MM.1S (cell line): ENCODE results near the gene TMEM179.

Experiments
- DNase-seq: peaks from one replicate; pipeline ENCODE4 v3.0.0-alpha.2; 2015
- H2AFZ ChIP-seq: fragments of 300-600 bp; sonication (generic); 2 replicates; pipeline ENCODE4 v1.6.0; 2016; ENCODE audit warnings: antibody characterized with exemption, low read length
- H3F3A ChIP-seq: fragments of 300-600 bp; sonication (generic); 2 replicates; pipeline ENCODE4 v1.6.1; 2016; ENCODE audit warnings: mild to moderate bottlenecking, antibody characterized with exemption, low read length, moderate library complexity, mixed read lengths; ENCODE audit not compliant: insufficient read depth
- H3K27ac ChIP-seq: fragments of 300-600 bp; sonication (generic); 2 replicates; pipeline ENCODE4 v1.5.1; 2016; ENCODE audit warnings: mild to moderate bottlenecking, low read length
- H3K27me3 ChIP-seq: fragments of 300-600 bp; sonication (generic); replicated peaks from 2 replicates; pipeline ENCODE4 v1.6.0; 2016; ENCODE audit warnings: low read length; ENCODE audit not compliant: insufficient read depth
- H3K36me3 ChIP-seq: fragments of 300-600 bp; sonication (generic); replicated peaks from 2 replicates; pipeline ENCODE4 v1.6.1; 2016; ENCODE audit warnings: mild to moderate bottlenecking, low read length, mixed read lengths; ENCODE audit not compliant: insufficient read depth
- H3K4me1 ChIP-seq: fragments of 300-600 bp; sonication (generic); 2 replicates; pipeline ENCODE4 v1.6.1; 2016; ENCODE audit warnings: low read length, mixed read lengths
- H3K4me2 ChIP-seq: fragments of 300-600 bp; sonication (generic); 2 replicates; pipeline ENCODE4 v1.6.0; 2016; ENCODE audit warnings: low read depth, low read length
- H3K4me3 ChIP-seq: fragments of 300-600 bp; sonication (generic); 2 replicates; pipeline ENCODE4 v1.5.1; 2016; ENCODE audit warnings: low read length, mixed read lengths
- H3K79me2 ChIP-seq: fragments of 300-600 bp; sonication (generic); 2 replicates; pipeline ENCODE4 v1.6.1; 2016; ENCODE audit warnings: mixed run types, low read length, mixed read lengths
- H3K9ac ChIP-seq: fragments of 300-600 bp; sonication (generic); 2 replicates; pipeline ENCODE4 v1.6.1; 2016; ENCODE audit warnings: low read length, mixed read lengths
- H3K9me2 ChIP-seq: fragments of 300-600 bp; sonication (generic); replicated peaks from 2 replicates; pipeline ENCODE4 v1.6.1; 2016; ENCODE audit warnings: mild to moderate bottlenecking, low read length, mixed read lengths; ENCODE audit not compliant: insufficient read depth
- H3K9me3 ChIP-seq: fragments of 300-600 bp; sonication (generic); replicated peaks from 2 replicates; pipeline ENCODE4 v1.6.1; 2016; ENCODE audit warnings: mild to moderate bottlenecking, low read length, mixed read lengths; ENCODE audit not compliant: insufficient read depth
- H4K20me1 ChIP-seq: fragments of 300-600 bp; sonication (generic); 2 replicates; pipeline ENCODE4 v1.6.1; 2016; ENCODE audit warnings: mild to moderate bottlenecking, low read length, moderate library complexity, mixed read lengths; ENCODE audit not compliant: insufficient read depth
- EZH2 ChIP-seq: fragments of 300-600 bp; sonication (generic); optimal IDR thresholded peaks from 2 replicates; pipeline ENCODE3; 2017; ENCODE audit warnings: low read depth, mild to moderate bottlenecking, antibody characterized with exemption, low read length, mixed read lengths
- EZH2phosphoT487 ChIP-seq: fragments of 300-600 bp; sonication (generic); IDR thresholded peaks from 2 replicates; pipeline ENCODE4 v1.6.1; 2018; ENCODE audit warnings: antibody characterized with exemption, low read length
- TF ChIP-seq, protein P1 (sequence below): fragments of 300-600 bp; sonication (generic); IDR thresholded peaks from 2 replicates; pipeline ENCODE4 v1.5.1; 2016; ENCODE audit warnings: antibody characterized with exemption, low read length, mixed read lengths

The TMEM179 gene

DNA sequence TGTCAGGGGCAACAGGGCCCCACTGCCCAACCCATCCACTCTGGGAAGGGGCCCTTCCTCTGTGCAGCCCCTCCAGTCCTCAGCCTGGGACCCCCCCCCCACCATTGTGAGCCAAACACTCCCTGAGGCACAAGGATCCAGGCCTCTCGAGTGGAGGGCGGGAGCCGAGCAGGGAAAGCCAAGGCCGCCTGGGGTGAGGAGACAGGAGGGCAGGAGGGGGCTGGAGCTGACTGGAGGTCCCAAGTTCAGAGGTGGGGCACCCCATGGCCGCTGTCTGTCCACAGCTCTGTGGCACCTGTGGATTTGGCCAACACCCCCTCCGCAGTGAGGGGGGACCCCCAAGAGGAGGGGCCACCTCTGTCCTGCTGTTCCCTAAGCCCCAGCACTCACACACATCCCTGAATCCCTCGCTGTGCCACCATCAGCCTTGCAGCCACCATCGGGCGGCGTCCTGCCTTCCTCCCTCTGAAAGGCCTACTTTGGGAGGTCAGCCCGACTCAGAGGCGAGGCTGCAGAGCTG is 50.4 kb downstream of the TMEM179 start:
- TF ChIP-seq EZH2 = no peak
- TF ChIP-seq, protein P1, sequence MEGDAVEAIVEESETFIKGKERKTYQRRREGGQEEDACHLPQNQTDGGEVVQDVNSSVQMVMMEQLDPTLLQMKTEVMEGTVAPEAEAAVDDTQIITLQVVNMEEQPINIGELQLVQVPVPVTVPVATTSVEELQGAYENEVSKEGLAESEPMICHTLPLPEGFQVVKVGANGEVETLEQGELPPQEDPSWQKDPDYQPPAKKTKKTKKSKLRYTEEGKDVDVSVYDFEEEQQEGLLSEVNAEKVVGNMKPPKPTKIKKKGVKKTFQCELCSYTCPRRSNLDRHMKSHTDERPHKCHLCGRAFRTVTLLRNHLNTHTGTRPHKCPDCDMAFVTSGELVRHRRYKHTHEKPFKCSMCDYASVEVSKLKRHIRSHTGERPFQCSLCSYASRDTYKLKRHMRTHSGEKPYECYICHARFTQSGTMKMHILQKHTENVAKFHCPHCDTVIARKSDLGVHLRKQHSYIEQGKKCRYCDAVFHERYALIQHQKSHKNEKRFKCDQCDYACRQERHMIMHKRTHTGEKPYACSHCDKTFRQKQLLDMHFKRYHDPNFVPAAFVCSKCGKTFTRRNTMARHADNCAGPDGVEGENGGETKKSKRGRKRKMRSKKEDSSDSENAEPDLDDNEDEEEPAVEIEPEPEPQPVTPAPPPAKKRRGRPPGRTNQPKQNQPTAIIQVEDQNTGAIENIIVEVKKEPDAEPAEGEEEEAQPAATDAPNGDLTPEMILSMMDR = no peak
- Histone ChIP-seq H3K27me3 (peaks cover 27% of the 10 kb centered on the region), H2AFZ (no peak overlapping the region), H3K36me3 (no peaks in the 10 kb centered on the region), H3K9me2 (no peaks in the 10 kb centered on the region), H3K4me3 (no peak overlapping the region), H3K79me2 (no peaks in the 10 kb centered on the region), H3K27ac (no peak overlapping the region), H3K9me3 (no peaks in the 10 kb centered on the region), H3K4me1 (no peaks in the 10 kb centered on the region), H3F3A (no peaks in the 10 kb centered on the region), H3K4me2 (no peak overlapping the region), H4K20me1 (no peaks in the 10 kb centered on the region), H3K9ac (no peak overlapping the region)
- DNase-seq = no peak

DNA sequence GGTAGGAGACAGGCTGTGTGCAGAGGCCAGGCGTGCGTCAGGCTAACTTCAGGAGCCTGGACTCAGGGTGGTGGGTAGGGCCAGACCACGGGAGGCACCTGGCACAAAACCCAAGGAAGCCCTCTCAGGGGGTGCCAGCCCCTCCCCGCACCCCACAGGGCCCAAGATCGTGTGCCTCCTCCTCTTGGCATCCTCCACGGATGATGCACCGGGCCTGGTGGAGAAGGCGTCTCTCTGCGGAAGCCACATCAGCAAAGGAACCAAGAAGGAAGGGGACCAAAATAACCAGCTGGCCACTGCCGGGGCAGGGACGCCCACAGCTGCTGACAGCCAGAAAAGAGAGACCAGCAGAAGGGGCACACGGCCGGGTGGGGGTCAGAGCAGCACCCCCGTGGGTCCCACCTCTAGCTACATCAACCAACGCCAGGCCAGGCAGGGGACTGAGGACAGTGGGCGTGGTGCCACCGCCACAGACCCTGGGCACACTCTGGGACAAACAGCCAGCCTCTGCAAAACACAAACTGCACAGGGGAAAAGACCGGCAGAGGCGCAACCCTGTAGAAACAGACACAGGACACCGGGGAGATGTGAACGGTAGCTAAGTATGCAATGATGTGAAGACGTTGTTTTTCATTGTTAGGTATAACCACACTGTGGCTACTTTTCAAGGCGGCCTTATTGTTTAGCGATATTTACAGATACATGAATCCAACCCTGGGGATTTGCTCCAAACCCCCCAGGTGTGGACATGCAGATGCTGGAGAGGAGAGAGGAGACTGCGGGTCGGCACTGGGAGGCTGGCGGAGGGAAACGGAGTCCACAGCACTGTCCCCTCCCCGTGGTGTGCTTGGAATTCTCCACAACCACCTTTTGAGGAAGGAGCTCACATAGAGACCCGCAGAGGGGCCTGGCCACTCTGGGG is 51.1 kb downstream of the TMEM179 start:
- H3K36me3 ChIP-seq = no peaks in the 10 kb centered on the region
- H3K27ac ChIP-seq = no peak overlapping the region
- H2AFZ ChIP-seq = no peak overlapping the region
- H3K4me3 ChIP-seq = no peak overlapping the region
- H3K79me2 ChIP-seq = no peaks in the 10 kb centered on the region
- no peaks in the 10 kb centered on the region for H3K4me1 ChIP-seq
- no peak for DNase-seq
- no peaks in the 10 kb centered on the region for H4K20me1 ChIP-seq
- H3K9me3 ChIP-seq = no peaks in the 10 kb centered on the region
- no peak overlapping the region for H3K9ac ChIP-seq
- TF ChIP-seq EZH2 (no peak), EZH2phosphoT487 (no peak)
- TF ChIP-seq, protein P1 = no peak
- H3K9me2 ChIP-seq = no peaks in the 10 kb centered on the region
- H3F3A ChIP-seq = no peaks in the 10 kb centered on the region
- H3K4me2 ChIP-seq = no peak overlapping the region
- peaks cover 27% of the 10 kb centered on the region for H3K27me3 ChIP-seq

DNA sequence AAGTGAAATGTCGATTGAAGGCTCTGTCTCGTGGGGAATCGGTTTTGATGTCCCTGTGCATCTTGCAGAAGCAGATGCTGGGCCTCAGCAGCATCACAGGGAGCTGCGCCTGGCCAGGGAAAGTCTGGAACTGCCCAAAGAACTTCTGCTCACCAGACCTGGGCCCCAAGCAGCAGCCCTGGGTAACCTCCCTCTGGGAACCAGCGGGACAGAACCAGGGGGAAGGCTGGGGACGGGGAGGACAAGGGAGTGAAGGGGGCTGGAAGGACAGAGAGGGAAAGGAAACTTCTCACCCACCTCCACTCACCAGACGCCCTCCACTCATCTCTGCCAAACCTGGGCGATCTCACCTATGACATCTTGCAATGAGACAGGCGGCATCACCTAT is 51.8 kb downstream of the TMEM179 start:
- no peak overlapping the region for H3K9ac ChIP-seq
- H2AFZ ChIP-seq = no peak overlapping the region
- H3F3A ChIP-seq = no peaks in the 10 kb centered on the region
- no peaks in the 10 kb centered on the region for H4K20me1 ChIP-seq
- H3K36me3 ChIP-seq = no peaks in the 10 kb centered on the region
- no peak overlapping the region for H3K4me3 ChIP-seq
- H3K4me2 ChIP-seq = no peak overlapping the region
- no peaks in the 10 kb centered on the region for H3K4me1 ChIP-seq
- no peak for DNase-seq
- H3K9me3 ChIP-seq = no peaks in the 10 kb centered on the region
- no peaks in the 10 kb centered on the region for H3K9me2 ChIP-seq
- H3K79me2 ChIP-seq = no peaks in the 10 kb centered on the region
- TF ChIP-seq EZH2 = no peak
- TF ChIP-seq, protein P1 = no peak
- TF ChIP-seq EZH2phosphoT487 = no peak
- peaks cover 27% of the 10 kb centered on the region for H3K27me3 ChIP-seq
- H3K27ac ChIP-seq = no peak overlapping the region
